22Rv1 (cell line): ENCODE results near the gene KRT16.
"Not testable (repeated sequence)": the region's sequence is repeated elsewhere in the genome, so short reads cannot be mapped to it uniquely, and the experiment has no call there.

ENCODE experiments used
- CTCF ChIP-seq: fragments of 450-650 bp; IDR thresholded peaks from 2 replicates; pipeline ENCODE4 v1.5.1; 2017; ENCODE audit warnings: mild to moderate bottlenecking
- ZFX ChIP-seq: fragments of 450-650 bp; IDR thresholded peaks from 2 replicates; pipeline ENCODE4 v1.6.1; 2017; ENCODE audit warnings: antibody characterized with exemption, borderline replicate concordance

- not testable (repeated sequence) for TF ChIP-seq CTCF, ZFX
These were observed 14.3 kb upstream of the KRT16 start for GRCh38 chr17:41626914-41627295.
